GM10266 (cell line): ENCODE measurements around the gene KDM7A.

Source experiments
- DNase-seq: peaks from one replicate; pipeline ENCODE4 v3.0.0; 2012; ENCODE audit errors: extremely low spot score
- TF ChIP-seq, protein P1 (sequence below): IDR thresholded peaks from 2 replicates; pipeline ENCODE4 v1.5.1; 2012; ENCODE audit warnings: mild to moderate bottlenecking, low read depth; ENCODE audit not compliant: control insufficient read depth, insufficient read depth; ENCODE audit errors: missing control alignments

Gene KDM7A

DNA sequence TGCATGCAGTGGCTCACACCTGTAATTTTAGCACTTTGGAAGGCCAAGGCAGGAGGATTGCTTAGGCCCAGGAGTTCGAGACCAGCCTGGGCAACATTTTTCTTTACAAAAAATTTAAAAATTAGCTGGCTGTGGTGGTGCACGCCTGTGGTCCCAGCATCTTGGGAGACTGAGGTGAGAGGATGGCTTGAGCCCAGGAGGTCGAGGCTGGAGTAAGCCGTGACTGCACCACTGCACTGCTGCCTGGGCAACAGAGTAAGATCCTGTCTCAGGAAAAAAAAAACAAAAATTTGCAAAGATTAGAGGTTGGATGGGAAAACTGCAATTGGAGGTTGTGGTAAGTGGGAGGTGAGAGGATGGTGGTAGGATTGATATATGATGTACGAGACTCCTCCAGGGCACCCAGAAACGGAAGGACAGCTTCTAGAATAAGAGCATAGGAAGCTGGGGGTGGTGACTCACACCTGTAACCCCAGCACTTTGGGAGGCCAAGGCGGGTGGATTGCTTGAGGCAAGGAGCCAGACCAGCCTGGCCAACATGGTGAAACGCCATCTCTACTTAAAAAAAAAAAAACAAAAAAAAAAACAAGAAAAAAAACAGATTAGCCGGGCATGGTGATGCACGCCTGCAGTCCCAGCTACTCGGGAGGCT lies 94.9 kb downstream of the KDM7A start:
- DNase-seq, result no peak
- TF ChIP-seq, protein P1, sequence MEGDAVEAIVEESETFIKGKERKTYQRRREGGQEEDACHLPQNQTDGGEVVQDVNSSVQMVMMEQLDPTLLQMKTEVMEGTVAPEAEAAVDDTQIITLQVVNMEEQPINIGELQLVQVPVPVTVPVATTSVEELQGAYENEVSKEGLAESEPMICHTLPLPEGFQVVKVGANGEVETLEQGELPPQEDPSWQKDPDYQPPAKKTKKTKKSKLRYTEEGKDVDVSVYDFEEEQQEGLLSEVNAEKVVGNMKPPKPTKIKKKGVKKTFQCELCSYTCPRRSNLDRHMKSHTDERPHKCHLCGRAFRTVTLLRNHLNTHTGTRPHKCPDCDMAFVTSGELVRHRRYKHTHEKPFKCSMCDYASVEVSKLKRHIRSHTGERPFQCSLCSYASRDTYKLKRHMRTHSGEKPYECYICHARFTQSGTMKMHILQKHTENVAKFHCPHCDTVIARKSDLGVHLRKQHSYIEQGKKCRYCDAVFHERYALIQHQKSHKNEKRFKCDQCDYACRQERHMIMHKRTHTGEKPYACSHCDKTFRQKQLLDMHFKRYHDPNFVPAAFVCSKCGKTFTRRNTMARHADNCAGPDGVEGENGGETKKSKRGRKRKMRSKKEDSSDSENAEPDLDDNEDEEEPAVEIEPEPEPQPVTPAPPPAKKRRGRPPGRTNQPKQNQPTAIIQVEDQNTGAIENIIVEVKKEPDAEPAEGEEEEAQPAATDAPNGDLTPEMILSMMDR, result no peak

DNA sequence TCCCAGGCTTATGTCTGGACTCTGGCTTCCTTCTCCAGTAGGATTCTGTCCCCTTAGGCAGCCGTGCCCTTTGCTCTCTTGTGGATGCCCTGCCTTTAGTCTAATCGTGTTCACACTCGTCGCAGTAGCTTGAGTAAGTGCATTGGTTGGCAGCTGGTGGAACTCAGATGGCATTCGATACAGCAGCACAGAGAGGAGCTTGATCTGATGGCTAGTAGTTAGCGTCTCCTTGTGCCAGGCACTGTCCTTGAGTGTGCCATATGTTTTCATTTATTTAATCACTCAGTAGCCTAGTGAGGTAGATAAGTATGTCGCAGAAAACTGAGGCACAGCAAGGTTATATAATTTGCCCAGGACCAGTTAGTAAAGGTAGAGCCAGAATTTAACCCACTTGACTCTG lies 95.9 kb downstream of the KDM7A start:
- TF ChIP-seq, protein P1, result no peak
- DNase-seq, result no peak

DNA sequence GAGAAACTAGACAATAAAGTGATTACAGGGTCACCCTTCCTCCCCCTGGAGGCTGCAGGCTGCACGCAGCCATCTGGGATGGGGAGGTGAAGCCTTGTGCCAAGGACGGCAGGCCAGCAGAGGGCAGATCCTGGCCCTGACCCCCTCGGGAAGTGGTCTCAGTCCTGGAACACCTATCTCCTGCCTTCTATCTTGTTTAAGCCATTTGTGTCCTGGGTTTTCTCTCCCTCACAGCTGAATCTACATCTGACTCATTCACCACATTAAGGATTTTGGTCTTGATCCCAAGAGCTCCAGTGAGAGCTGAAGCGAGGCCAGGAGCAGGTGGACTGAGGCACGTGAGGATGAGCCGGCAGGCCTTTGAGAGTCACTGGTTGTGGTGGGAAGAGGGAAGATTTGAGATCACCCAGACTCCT lies 97.7 kb downstream of the KDM7A start:
- no peak for DNase-seq
- TF ChIP-seq, protein P1, result no peak

DNA sequence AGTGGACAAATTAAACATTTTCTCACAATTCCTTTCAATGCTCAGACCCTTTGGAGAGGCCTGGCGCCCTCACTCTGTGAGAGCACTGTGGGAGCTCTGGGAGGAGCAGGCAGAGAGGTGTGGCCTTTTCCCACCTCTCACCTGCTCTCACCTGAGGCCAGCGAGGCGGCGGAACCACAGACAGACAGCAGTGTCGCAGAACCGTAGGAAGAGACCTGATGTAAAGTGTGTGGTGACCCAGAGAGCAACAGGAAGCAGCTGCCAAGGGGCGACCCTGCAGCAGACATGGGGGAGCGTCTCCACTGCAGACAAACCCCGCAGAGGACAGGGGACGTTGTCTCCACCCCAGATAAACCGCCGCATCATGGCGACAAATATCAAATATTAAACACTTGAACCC lies 98.4 kb downstream of the KDM7A start:
- TF ChIP-seq, protein P1, result no peak
- no peak for DNase-seq

DNA sequence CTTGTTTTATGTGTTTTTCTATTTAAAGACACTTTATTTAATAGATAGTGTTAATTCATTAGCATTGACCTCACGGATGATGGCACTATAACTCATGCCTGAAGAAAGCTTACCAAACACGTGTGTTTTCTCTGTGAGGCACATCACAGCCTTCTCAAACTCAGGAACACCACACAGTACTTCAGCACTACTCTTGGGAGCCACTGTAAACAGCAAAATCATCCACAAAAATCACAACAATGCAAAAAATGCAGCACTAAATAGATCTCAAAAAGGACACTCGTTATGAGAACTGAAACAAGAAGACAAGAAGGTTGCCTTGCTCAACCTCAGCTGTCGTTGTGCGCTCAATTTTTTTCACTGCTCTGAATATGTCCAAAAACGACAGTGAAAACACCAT lies 102.0 kb downstream of the KDM7A start:
- TF ChIP-seq, protein P1, result no peak
- no peak for DNase-seq

DNA sequence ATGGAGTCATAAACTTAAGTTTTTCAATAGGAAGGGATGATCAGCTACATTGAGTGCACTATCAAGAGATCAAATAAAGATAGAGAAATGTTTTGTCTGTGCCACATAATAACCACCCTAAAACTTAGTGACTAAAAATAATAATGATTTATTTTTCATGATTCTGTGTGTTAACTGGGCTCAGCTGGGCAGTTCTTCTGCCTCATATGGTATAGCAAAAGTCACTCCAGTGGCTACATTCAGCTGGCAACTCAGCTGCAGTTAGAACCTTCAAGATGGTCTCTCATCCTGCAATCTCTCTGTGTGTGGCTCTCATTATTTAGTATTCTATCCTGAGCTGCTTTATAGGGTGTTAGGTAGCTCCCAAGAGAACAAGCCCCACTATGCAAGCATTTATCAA lies 106.2 kb downstream of the KDM7A start:
- DNase-seq, result no peak
- TF ChIP-seq, protein P1, result no peak

DNA sequence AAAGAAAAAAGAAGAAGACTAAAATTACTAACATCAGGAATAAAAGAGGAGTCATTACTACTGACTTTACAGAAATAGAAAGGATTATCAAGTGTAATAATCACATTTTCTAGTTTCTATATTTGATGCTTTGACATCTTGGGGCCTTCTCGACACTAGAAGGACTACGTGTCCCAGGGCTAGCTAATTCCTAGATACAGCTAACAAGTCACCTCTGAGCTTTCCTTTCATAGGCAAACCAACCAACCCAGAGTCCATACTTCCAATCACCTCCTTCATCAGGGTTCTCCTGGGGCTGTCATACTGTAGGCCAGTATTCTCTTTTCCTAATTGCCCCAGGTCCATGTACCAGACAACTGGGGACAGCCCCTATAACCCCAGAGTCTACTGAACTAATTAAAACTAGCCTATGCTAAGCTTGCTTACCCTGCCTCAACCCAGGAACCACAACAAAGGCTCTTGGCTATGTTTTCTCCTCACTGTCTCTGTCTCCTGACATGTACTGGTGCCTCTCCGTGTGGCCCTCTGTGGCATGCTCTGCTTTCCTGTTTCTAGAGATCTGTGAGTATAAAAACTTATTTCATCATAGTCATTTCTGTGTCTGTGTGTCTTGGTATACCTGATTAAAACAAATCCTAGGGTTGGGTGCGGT lies 107.4 kb downstream of the KDM7A start:
- TF ChIP-seq, protein P1, result no peak
- no peak for DNase-seq
